ENCODE data around the gene MSRB1. TPM values are rescaled to one million over a fixed set of nuclear protein-coding genes. Genes with fewer than 3 reads are reported as not detected.
"Not testable (repeated sequence)": the region's sequence is repeated elsewhere in the genome, so short reads cannot be mapped to it uniquely, and the experiment has no call there.

MSRB1 gene
- total and polyA plus RNA-seq, 8 donors = 29.7 to 94.4 (median 57.0) TPM

DNA sequence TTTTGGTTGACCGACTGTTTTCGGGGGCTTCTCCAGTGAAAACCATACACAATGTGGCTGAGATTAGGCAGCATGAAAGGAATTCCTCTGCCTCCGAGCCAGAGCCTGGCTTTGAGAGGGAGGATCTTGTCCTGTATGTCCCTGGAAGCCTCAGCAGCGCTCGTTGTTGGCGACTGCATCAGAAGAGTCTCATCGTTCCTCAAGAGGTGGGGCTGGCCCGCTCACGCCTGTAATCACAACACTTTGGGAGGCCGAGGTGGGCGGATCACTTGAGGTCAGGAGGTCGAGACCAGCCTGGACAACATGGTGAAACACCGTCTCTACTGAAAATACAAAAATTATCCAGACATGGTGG lies 39.8 kb downstream of the MSRB1 start:
- intact Hi-C loops (cut with DNase I) = no loop called here
- TF ChIP-seq, protein P1, sequence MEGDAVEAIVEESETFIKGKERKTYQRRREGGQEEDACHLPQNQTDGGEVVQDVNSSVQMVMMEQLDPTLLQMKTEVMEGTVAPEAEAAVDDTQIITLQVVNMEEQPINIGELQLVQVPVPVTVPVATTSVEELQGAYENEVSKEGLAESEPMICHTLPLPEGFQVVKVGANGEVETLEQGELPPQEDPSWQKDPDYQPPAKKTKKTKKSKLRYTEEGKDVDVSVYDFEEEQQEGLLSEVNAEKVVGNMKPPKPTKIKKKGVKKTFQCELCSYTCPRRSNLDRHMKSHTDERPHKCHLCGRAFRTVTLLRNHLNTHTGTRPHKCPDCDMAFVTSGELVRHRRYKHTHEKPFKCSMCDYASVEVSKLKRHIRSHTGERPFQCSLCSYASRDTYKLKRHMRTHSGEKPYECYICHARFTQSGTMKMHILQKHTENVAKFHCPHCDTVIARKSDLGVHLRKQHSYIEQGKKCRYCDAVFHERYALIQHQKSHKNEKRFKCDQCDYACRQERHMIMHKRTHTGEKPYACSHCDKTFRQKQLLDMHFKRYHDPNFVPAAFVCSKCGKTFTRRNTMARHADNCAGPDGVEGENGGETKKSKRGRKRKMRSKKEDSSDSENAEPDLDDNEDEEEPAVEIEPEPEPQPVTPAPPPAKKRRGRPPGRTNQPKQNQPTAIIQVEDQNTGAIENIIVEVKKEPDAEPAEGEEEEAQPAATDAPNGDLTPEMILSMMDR (IDR thresholded peaks at IDR 0.05) = no peak
- FAIRE-seq = no peak
- H3K9me3 ChIP-seq = no peaks in the 10 kb centered on the region
- no peaks in the 10 kb centered on the region for H3K27me3 ChIP-seq
- 70 to 74% methylated on average over 13 of the region's 13 CpGs for WGBS, 2 donors
- no peak for ATAC-seq
- H3K36me3 ChIP-seq = no peaks in the 10 kb centered on the region
- peak in 1 of 6 donors; percentile 25 for DNase-seq
- no peak overlapping the region for H3K4me3 ChIP-seq
- peaks cover 4 to 9% (median 4%) of the 10 kb centered on the region in 3 donors for H3K4me1 ChIP-seq
- H3K27ac ChIP-seq = no peak overlapping the region

DNA sequence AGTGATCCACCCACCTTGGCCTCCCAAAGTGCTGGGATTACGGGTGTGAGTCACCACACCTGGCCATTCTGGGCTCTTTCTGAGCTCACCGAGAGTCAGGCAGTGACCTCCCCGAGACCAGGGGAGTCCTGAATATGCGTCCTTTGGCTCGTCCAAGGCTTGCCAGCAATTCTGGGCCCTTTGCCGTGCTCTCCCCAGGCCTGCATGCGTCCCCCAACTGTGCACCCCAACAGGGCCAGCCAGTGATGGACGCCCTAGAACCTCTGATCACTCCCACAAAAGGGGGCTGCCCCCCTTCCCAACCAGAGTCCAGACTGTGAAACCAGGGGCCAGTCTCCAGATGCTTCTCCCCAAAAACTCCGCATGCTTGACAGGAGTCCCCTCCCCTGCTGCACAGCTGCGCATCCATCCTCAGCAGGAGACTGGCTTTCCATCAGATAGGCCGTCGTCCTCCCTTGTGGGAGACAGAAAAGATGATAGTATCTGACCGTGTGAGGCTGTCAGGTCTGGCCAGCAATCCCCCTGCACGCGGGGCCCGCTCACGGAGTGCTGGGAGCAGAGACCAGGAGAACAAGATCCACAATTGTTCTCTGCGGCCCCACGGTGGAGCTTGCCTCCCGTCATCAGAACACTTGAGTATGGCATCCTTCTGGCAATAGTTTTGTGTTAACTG lies 40.3 kb downstream of the MSRB1 start:
- FAIRE-seq = no peak
- Histone ChIP-seq H3K9me3 (no peaks in the 10 kb centered on the region), H3K27ac (no peak overlapping the region), H3K4me1 (peaks cover 4 to 9% (median 4%) of the 10 kb centered on the region in 3 donors), H3K36me3 (no peaks in the 10 kb centered on the region), H3K27me3 (no peaks in the 10 kb centered on the region), H3K4me3 (no peak overlapping the region)
- intact Hi-C loops (cut with DNase I) = no loop called here
- peak in 1 of 6 donors; percentile 33 for DNase-seq
- no peak for ATAC-seq
- 81 to 87% methylated on average over 20 of the region's 20 CpGs for WGBS, 2 donors
- TF ChIP-seq, protein P1 (IDR thresholded peaks at IDR 0.05) = no peak

DNA sequence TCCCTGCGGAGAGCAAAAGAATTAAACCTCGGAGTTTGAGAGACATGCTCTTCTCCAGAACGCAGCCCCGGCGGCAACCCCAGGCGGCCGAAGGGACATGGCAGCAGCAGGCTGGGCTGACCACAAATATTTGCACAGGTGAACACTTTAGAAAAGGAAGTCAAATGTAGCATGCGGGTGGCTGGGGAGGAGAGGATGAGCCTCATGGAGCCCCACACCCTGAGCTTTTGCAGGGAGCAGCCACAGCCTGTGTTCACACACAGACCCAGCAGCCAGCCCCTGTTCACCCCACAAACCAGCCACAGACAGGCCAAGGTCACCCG lies 42.6 kb downstream of the MSRB1 start:
- Histone ChIP-seq H3K27ac (peak overlapping the region in 1 of 4 donors; percentile 22), H3K27me3 (no peaks in the 10 kb centered on the region), H3K9me3 (no peaks in the 10 kb centered on the region), H3K4me1 (peaks cover 4 to 9% (median 4%) of the 10 kb centered on the region in 3 donors), H3K36me3 (no peaks in the 10 kb centered on the region), H3K4me3 (peak overlapping the region in 1 of 4 donors; percentile 11)
- ATAC-seq (peak in 3 of 4 donors; percentile 71 to 80 (median 79)), DNase-seq (peak in 1 of 6 donors; percentile 47), FAIRE-seq (no peak)
- intact Hi-C loops (cut with DNase I) = no loop called here
- TF ChIP-seq, protein P1 (IDR thresholded peaks at IDR 0.05) = no peak
- WGBS, 2 donors = 4 to 17% methylated on average over 9 of the region's 9 CpGs

DNA sequence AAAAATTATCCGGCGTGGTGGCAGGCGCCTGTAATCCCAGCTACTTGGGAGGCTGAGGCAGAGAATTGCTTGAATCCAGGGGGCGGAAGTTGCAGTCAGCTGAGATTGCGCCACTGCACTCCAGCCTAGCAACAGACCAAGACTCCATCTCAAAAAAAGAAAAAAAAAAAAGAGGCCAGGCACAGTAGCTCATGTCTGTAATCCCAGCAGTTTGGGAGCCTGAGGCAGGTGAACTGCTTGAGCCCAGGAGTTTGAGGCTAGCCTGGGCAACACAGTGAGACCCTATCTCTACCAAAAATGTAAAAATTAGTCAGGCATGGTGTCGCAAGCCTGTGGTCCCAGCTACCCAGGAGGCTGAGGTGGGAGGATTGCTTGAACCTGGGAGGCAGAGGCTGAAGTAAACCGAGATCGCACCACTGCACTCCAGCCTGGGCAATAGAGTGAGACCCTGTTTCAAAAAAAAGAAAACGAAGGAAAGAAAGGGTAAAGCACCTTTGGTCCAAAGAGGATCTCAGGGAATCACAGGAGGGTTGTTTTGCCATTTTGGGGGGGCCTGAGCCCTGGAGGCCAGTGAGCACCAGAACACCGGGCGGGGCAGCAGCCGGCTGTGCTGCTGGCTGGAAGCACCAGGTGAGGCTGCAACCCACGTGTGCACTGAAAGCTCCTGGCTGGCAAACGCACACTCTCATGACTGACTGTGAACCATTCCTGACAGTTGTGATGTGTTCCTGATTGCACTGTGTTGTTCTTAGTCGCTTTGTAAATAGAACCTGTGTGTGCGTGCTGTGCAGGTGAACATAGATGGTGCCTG lies 43.2 kb downstream of the MSRB1 start:
- 42 to 54% methylated on average over 16 of the region's 16 CpGs for WGBS, 2 donors

DNA sequence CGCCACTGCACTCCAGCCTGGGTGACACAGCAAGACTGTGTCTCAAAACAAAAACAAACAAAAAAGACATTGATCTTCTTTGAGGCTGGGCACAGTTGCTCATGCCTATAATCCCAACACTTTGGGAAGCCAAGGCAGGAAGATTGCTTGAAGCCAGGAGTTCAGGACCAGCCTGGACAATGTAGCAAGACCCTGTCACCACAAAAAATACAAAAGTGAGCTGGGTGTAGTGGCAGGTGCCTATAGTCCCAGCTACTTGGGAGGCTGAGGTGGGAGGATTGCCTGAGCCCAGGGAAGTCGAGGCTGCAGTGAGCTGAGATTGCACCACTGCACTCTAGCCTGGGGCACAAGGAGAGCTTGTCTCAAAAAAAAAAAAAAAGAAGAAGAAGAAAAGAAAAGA lies 45.3 kb downstream of the MSRB1 start:
- H3K9me3 ChIP-seq; H3K27ac ChIP-seq; DNase-seq; H3K4me1 ChIP-seq; FAIRE-seq; H3K36me3 ChIP-seq; H3K4me3 ChIP-seq; ATAC-seq; H3K27me3 ChIP-seq; intact Hi-C loops (cut with DNase I): not testable (repeated sequence)
- 85 to 94% methylated on average over 2 of the region's 2 CpGs for WGBS, 2 donors

More for the DNA sequence above, 43.2 kb downstream of the MSRB1 start:
- FAIRE-seq (no peak), ATAC-seq (peak; percentile 92 to 97 (median 95)), DNase-seq (peak in 5 of 6 donors; percentile 42 to 78 (median 64))
- Histone ChIP-seq H3K9me3 (no peaks in the 10 kb centered on the region), H3K36me3 (no peaks in the 10 kb centered on the region), H3K27me3 (no peaks in the 10 kb centered on the region), H3K27ac (peak overlapping the region in 1 of 4 donors; percentile 22), H3K4me3 (peak overlapping the region in 1 of 4 donors; percentile 11), H3K4me1 (peaks cover 4 to 9% (median 4%) of the 10 kb centered on the region in 3 donors)
- TF ChIP-seq, protein P1 (IDR thresholded peaks at IDR 0.05) = no peak
- intact Hi-C loops (cut with DNase I) = no loop called here
